HepG2 (cell line): ENCODE results near the gene SOX14. TPM values are rescaled to one million over a fixed set of nuclear protein-coding genes. Genes with fewer than 3 reads are reported as not detected.
A peak's percentile ranks its signal among the peaks of the same experiment; 100 is the strongest.

Experiments
- ATAC-seq: fragments of 200-7000 bp; cut with Tn5 transposase; 3 replicates; pipeline ENCODE4 v1.9.1; 2020; ENCODE audit warnings: mild to moderate bottlenecking, moderate library complexity
- BruUV-seq: library from RNA; stranded (reverse); fragments of 400-500 nt; replicated peaks from 2 replicates; lab custom pipeline; 2021; lab: Mats Ljungman, UMichigan
- CTCF ChIA-PET: fragments of 300-600 bp; formaldehyde crosslinking; extraction: SDS; loops from one replicate; lab custom pipeline; 2021; ENCODE audit warnings: low total read pairs, inconsistent platforms, low intra/inter-chr PET ratio; lab: Yijun Ruan, JAX
- POLR2A ChIA-PET: fragments of 350-600 bp; sonication (Branson Sonifier 250); formaldehyde crosslinking; loops from one replicate; lab custom pipeline; 2020; ENCODE audit warnings: antibody characterized with exemption, inconsistent platforms; lab: Yijun Ruan, JAX
- DNase-seq: peaks from one replicate; pipeline ENCODE4 v3.0.0-alpha.2; 2015; ENCODE audit warnings: low spot score
- FAIRE-seq: peaks from 3 replicates; lab custom pipeline; 2011; peaks lifted over from hg19 to GRCh38; lab: Jason Lieb, UNC
- H2AFZ ChIP-seq: one replicate; pipeline ENCODE4 v1.6.1; 2011; ENCODE audit warnings: low read length, inconsistent platforms
- H3K27ac ChIP-seq: fragments of 300-600 bp; 3 replicates; pipeline ENCODE4 v1.8.0; 2011; ENCODE audit warnings: mixed run types, mild to moderate bottlenecking, mixed read lengths, low read length, inconsistent platforms; ENCODE audit not compliant: insufficient read depth; ENCODE audit errors: extremely low read length
- H3K27me3 ChIP-seq, 2 experiments: fragments of 200-600 bp in 1 of 2; 2 replicates in 1 of 2; 3 replicates in 1 of 2; pipeline versions ENCODE4 v1.6.0 to v1.8.0; 2011; ENCODE audit warnings: low read length in 2 of 2, mild to moderate bottlenecking in 2 of 2, moderate library complexity in 2 of 2, inconsistent platforms in 1 of 2; ENCODE audit not compliant: insufficient read depth in 2 of 2, control insufficient read depth in 1 of 2
- H3K36me3 ChIP-seq, 2 experiments: fragments of 200-600 bp in 1 of 2; replicated peaks in 1 of 2; 2 replicates in 1 of 2; 3 replicates in 1 of 2; pipeline versions ENCODE4 v1.5.1 to v1.8.0; 2011; ENCODE audit warnings: low read length in 2 of 2, inconsistent platforms in 1 of 2; ENCODE audit not compliant: insufficient read depth in 2 of 2, control insufficient read depth in 1 of 2
- H3K4me1 ChIP-seq: 2 replicates; pipeline ENCODE4 v1.5.1; 2012; ENCODE audit warnings: low read length, inconsistent platforms; ENCODE audit not compliant: insufficient read depth
- H3K4me2 ChIP-seq: 2 replicates; pipeline ENCODE4 v1.6.0; 2011; ENCODE audit warnings: low read depth, low read length, inconsistent platforms
- H3K4me3 ChIP-seq, 3 experiments: fragments of 200-600 bp in 1 of 3; sonication (generic), shearing (Covaris generic) in 1 of 3; replicated peaks in 1 of 3; 2 replicates each; pipeline ENCODE4 v1.5.1; 2011 to 2016; ENCODE audit warnings: low read length in 3 of 3, inconsistent platforms in 2 of 3, low read depth in 2 of 3, mild to moderate bottlenecking in 2 of 3, control low read depth in 1 of 3, mixed read lengths in 1 of 3; ENCODE audit not compliant: insufficient read depth in 1 of 3
- H3K79me2 ChIP-seq: one replicate; pipeline ENCODE4 v1.6.1; 2011; ENCODE audit warnings: low read length, inconsistent platforms; ENCODE audit not compliant: insufficient read depth
- H3K9ac ChIP-seq: 2 replicates; pipeline ENCODE4 v1.6.0; 2011; ENCODE audit warnings: mild to moderate bottlenecking, low read depth, low read length, inconsistent platforms; ENCODE audit not compliant: insufficient read depth
- H3K9me3 ChIP-seq: 2 replicates; pipeline ENCODE4 v1.5.1; 2012; ENCODE audit warnings: mild to moderate bottlenecking, low read length
- H4K20me1 ChIP-seq: 2 replicates; pipeline ENCODE4 v1.6.0; 2011; ENCODE audit warnings: inconsistent platforms, mild to moderate bottlenecking, low read length, moderate library complexity; ENCODE audit not compliant: insufficient read depth
- CSRNP2 ChIP-seq: sonication (generic); formaldehyde crosslinking; conservative IDR thresholded peaks from 2 replicates; pipeline ENCODE4 v1.8.0; 2022; ENCODE audit warnings: low read depth, missing genetic modification reagents
- MAFF ChIP-seq: IDR thresholded peaks from 2 replicates; pipeline ENCODE4 v1.6.1; 2011; ENCODE audit warnings: low read depth, low read length, improper control_type of control experiment
- MAFK ChIP-seq, 2 experiments: IDR thresholded peaks in 1 of 2; conservative IDR thresholded peaks in 1 of 2; 2 replicates each; pipeline ENCODE4 v1.6.1; 2011; ENCODE audit warnings: improper control_type of control experiment in 2 of 2, low read length in 2 of 2
- MEIS1 ChIP-seq: sonication (generic); formaldehyde crosslinking; IDR thresholded peaks from 2 replicates; pipeline ENCODE4 v1.9.0; 2021; ENCODE audit warnings: mild to moderate bottlenecking, missing genetic modification reagents, moderate library complexity, borderline replicate concordance
- ZNF44 ChIP-seq: sonication (generic); formaldehyde crosslinking; IDR thresholded peaks from 2 replicates; pipeline ENCODE4 v1.5.1; 2020; ENCODE audit warnings: mild to moderate bottlenecking, missing genetic modification reagents
- ZNF788 ChIP-seq: sonication (generic); formaldehyde crosslinking; IDR thresholded peaks from 2 replicates; pipeline ENCODE4 v1.5.0; 2020; ENCODE audit warnings: mild to moderate bottlenecking, missing genetic modification reagents, borderline replicate concordance
- ZSCAN31 ChIP-seq: sonication (generic); formaldehyde crosslinking; IDR thresholded peaks from 2 replicates; pipeline ENCODE4 v1.5.0; 2020; ENCODE audit warnings: low read depth, mild to moderate bottlenecking, missing genetic modification reagents
- WGBS: methylation state at CpG from one replicate; pipeline ENCODE4 v1.1.6; 2017; ENCODE audit warnings: low lambda C conversion rate; 5-methylcytosine and 5-hydroxymethylcytosine counted together
- in situ Hi-C: cut with HindIII; loops from 2 replicates; pipeline ENCODE4 v1.10.0; 2017; ENCODE audit warnings: low pct_unique_long_range_greater_than_20kb; ENCODE audit not compliant: extremely low pct_ligation_motif_present
- intact Hi-C: fragments of 100-400 bp; cut with micrococcal nuclease; formaldehyde crosslinking; loops from one replicate; pipeline ENCODE4 v1.10.0; 2022; ENCODE audit not compliant: unreplicated experiment
- polyA plus RNA-seq, 8 experiments: library from polyadenylated mRNA; depleted of rRNA in 3 of 8; stranded (reverse) in 7 of 8; unstranded in 1 of 8; fragments of >200 nt; fragmentation: Illumina TruSeq in 4 of 8; extraction: Trizol in 4 of 8; gene quantifications; 2 replicates each; pipeline versions ENCODE4 v1.2.1 to v1.2.3, GENCODE V29; 2011 to 2016; ENCODE audit warnings: low read depth in 4 of 8, missing spikeins in 1 of 8, mixed read lengths in 1 of 8; ENCODE audit not compliant: insufficient read depth in 1 of 8
- total RNA-seq, 5 experiments: library from RNA; depleted of rRNA; stranded (reverse); fragments of >200 nt; fragmentation: Illumina TruSeq; extraction: Trizol; gene quantifications; 2 replicates each; pipeline ENCODE4 v1.2.3, GENCODE V29; 2016; ENCODE audit warnings: low read depth in 1 of 5

SOX14 gene
- total and polyA plus RNA-seq, 2 of the 13 experiments (the other 11 are each of a cell fraction or from before 2014, with no cell fraction given) = not detected

DNA sequence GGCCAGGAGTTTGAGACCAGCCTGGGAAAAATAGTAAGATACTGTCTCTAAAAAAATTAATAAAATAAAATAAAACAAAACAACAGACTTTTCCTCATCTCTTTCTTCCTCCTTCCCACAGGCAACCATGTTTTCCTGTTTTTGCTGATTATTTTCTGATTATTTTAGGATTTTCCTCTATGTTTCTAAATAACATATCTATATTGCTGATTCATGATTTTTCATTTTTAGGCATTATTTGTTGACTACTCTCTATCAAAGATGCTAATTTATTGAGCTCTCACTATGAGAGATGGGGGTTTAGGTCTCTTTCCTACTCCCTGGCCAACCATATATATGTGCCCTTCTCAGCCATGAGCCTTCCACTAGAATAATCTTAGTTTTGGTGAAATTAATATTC lies 45.4 kb downstream of the SOX14 start:
- no TSS peak for BruUV-seq
- DNase-seq = no peak
- Histone ChIP-seq H2AFZ (no peak overlapping the region), H3K9ac (no peak overlapping the region), H3K9me3 (no peaks in the 10 kb centered on the region), H3K27ac (no peak overlapping the region), H3K27me3 (no peaks in the 10 kb centered on the region; a peak in 1 of 5 replicates), H3K4me2 (no peak overlapping the region), H3K79me2 (no peaks in the 10 kb centered on the region), H4K20me1 (no peaks in the 10 kb centered on the region), H3K4me3 (no peak overlapping the region), H3K4me1 (no peaks in the 10 kb centered on the region), H3K36me3 (no peaks in the 10 kb centered on the region)
- in situ Hi-C loops = no loop called here
- no peak for FAIRE-seq
- TF ChIP-seq CSRNP2 (CRISPR knock-in tag) (no peak), MAFK (conservative IDR thresholded peaks at IDR 0.05 in 1 of 2, IDR thresholded peaks at IDR 0.05 in 1 of 2; ENCODE audit: low read length in 2 of 2) (peak; percentile 55 to 91), MEIS1 (no peak), MAFF (peak; percentile 87), ZNF44 (CRISPR knock-in tag) (no peak), ZNF788 (CRISPR knock-in tag) (no peak)
- CTCF ChIA-PET = no interaction called here
- ATAC-seq = no peak
- POLR2A ChIA-PET = no interaction called here
- intact Hi-C loops = no loop called here

DNA sequence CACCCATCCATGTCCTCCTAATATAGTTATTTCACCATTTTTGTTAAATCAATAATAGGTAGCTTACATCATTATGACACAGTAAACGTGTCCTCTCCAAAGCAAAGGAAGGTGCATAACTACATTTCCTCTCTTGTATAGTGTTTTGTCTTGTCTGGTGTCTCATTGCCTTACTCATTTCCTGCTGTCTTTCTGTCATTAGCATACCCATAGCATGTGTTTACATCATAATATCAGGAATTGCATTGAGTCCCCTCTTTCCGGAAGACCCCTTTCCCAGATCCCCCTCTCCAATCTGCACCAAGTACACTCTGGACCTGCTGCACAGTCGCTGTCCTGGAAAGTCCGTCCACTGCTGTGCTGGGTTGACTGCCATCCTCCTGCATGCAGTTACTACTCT lies 47.9 kb downstream of the SOX14 start:
- H3K27ac ChIP-seq = no peak overlapping the region
- in situ Hi-C loops = no loop called here
- no peaks in the 10 kb centered on the region for H4K20me1 ChIP-seq
- WGBS = 0% methylated on average over 4 of the region's 4 CpGs
- no peaks in the 10 kb centered on the region for H3K4me1 ChIP-seq
- H3K27me3 ChIP-seq = peaks cover 0 to 2% of the 10 kb centered on the region in 2 experiments; a peak in 2 of 5 replicates
- POLR2A ChIA-PET = no interaction called here
- no peak overlapping the region for H2AFZ ChIP-seq
- no peak for FAIRE-seq
- no peak overlapping the region for H3K4me2 ChIP-seq
- H3K79me2 ChIP-seq = no peaks in the 10 kb centered on the region
- no TSS peak for BruUV-seq
- no peak for TF ChIP-seq ZSCAN31
- no peak for ATAC-seq
- intact Hi-C loops = no loop called here
- CTCF ChIA-PET = no interaction called here
- no peaks in the 10 kb centered on the region for H3K36me3 ChIP-seq
- H3K9me3 ChIP-seq = no peaks in the 10 kb centered on the region
- DNase-seq = no peak
- H3K4me3 ChIP-seq = no peak overlapping the region
- H3K9ac ChIP-seq = no peak overlapping the region
